GM21786 (cell line): ENCODE measurements around the gene TRMT10C.
"Not testable (repeated sequence)": the region's sequence is repeated elsewhere in the genome, so short reads cannot be mapped to it uniquely, and the experiment has no call there.

Experiments used
- ATAC-seq: cut with Tn5 transposase; IDR thresholded peaks from one replicate; pipeline ENCODE4 v1.9.1; 2021; ENCODE audit not compliant: unreplicated experiment

The TRMT10C gene

DNA sequence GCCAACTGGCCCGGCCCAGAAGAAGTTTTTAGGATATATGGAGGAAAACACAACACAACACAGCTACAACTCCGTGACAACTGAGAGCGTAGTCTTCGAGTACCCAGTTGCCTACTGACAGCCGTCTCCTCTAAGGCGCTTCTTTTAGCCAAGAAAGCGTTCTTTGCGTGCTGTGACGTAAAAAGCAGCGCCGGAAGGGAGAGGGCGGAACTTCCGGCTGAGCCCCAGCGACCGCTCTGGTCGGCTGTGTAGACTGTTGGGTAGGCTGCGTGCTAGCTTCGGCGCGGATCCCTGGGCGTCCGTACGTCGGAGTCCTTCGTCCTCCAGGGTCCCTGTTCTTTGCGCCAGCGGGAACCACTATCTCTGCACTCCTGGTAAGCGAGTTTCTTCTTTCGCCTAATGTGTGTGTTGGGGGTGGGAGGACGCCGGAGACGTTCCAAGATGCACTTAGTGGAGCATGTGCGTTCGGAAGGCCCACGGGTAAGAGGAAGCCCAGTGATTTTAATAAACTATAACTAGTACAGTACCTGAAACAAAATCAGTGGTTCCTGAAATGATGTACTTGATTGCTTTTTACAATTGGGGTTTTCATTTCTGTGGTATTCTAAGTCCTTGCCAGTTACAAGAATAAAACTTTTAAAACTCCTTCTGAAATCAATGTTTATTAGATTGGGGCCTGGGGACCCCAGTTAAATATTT, at the start of gene TRMT10C:
Gene TRMT10C, plus strand, starts transcription at position 239 of the 699 bp plus-strand sequence. CDS start 2,914 bp downstream, outside the sequence.
- ATAC-seq = peak; percentile 100

- peak; percentile 10 for ATAC-seq
Observed at GRCh38 chr3:101512396-101512645, 49.3 kb upstream of the TRMT10C start.

GRCh38 chr3:101512646-101513418, 48.8 kb upstream of the TRMT10C start, which contains the start of gene SENP7:
SENP7 (minus strand) TSS chr3:101513212; CDS start chr3:101513130, 82 bp downstream.
- ATAC-seq = peak; percentile 62

GRCh38 chr3:101513419-101513986, 48.2 kb upstream of the TRMT10C start:
- peak; percentile 30 for ATAC-seq

- peak; percentile 97 for ATAC-seq
Observed at GRCh38 chr3:101518421-101518871, 43.2 kb upstream of the TRMT10C start.

GRCh38 chr3:101519685-101520365, 41.8 kb upstream of the TRMT10C start:
- ATAC-seq = no peak

GRCh38 chr3:101521211-101521701, 40.4 kb upstream of the TRMT10C start:
- ATAC-seq = no peak

- ATAC-seq = no peak
Observed at GRCh38 chr3:101527441-101527840, 34.2 kb upstream of the TRMT10C start.

GRCh38 chr3:101527906-101528305, 33.8 kb upstream of the TRMT10C start:
- no peak for ATAC-seq

DNA sequence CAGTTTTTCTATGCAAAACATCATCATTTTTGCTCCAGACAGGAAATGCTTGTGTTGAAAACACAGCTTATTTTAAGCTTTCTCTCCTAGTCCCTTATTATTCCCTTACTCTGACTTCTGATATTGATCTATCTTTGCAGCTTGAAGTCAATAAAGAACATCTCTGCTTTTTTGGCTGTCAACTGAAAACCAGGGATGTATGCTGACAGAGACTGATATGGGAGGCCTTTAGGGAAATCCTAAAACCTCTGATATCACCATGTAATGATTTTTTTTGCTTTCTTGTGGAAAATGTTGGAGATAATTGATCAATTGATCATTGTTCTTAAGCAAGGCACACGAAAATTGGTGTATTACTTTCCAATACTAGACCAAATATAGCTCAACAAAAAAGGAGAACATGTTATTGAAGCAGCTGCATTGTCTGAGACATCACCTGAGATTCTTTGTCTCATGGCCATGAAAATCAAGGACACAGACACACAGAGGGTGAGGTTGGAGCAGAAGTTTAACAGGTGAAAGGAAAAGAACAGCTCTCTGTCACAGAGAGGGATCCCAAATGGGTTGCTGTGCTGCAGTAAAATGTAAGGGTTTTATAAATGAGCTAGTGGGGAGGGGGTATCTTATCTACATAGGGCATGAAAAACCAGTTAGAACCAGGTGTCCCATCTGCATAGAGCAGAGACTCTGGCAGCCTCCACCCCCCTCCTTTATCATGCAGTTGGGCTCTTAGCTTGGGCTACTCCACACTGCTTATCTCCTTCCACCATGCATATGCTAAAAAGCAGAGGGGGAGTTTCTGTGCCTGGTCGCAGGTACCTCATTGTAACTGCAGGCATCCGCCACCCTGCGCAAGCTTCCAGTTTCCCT, 31.6 kb upstream of the TRMT10C start:
- no peak for ATAC-seq

- no peak for ATAC-seq
Observed at GRCh38 chr3:101530686-101531047, 31.0 kb upstream of the TRMT10C start.

- no peak for ATAC-seq
Observed at GRCh38 chr3:101531473-101532086, 30.1 kb upstream of the TRMT10C start.

GRCh38 chr3:101532783-101533602, 28.7 kb upstream of the TRMT10C start:
- ATAC-seq = no peak

DNA sequence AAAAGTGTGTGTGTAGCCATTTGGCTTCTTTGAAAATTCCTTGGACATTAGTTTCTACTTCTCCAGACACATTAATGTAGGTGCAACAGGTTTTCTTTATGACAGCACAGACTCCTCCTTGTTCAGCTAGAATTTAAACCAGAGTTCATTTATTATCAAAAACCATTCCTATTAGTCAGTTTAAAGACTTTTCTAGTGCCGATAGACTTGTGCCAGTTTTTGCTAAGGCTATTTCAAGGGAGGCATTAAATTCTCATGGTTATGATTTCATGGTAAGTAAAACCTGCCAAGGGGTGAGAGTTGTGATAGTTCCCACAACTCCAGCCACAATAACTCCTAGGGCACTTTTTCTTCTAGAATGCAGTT, 28.1 kb upstream of the TRMT10C start:
- ATAC-seq = no peak

GRCh38 chr3:101535221-101535620, 26.4 kb upstream of the TRMT10C start:
- ATAC-seq = no peak

GRCh38 chr3:101536266-101536665, 25.4 kb upstream of the TRMT10C start:
- ATAC-seq = no peak

- ATAC-seq = not testable (repeated sequence)
Observed at GRCh38 chr3:101536955-101537354, 24.7 kb upstream of the TRMT10C start.

DNA sequence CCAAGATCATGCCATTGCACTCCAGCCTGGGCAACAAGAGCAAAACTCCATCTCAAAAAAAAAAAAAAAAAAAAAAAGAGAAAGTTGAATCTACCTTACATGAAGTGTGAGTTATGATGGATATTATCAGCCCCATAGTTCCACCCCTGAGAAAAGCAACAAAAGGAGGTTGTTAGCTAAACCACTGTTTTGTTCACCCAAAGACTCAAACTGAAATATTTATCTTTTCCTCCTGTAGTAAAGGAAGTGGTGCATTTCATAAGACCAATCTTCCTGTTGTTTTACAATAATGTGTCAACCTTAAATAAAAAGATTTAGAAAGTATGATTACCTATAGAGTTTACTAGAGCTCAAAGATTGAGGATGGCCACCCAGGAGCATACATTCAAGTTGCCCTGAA, 18.7 kb upstream of the TRMT10C start:
- ATAC-seq = no peak

DNA sequence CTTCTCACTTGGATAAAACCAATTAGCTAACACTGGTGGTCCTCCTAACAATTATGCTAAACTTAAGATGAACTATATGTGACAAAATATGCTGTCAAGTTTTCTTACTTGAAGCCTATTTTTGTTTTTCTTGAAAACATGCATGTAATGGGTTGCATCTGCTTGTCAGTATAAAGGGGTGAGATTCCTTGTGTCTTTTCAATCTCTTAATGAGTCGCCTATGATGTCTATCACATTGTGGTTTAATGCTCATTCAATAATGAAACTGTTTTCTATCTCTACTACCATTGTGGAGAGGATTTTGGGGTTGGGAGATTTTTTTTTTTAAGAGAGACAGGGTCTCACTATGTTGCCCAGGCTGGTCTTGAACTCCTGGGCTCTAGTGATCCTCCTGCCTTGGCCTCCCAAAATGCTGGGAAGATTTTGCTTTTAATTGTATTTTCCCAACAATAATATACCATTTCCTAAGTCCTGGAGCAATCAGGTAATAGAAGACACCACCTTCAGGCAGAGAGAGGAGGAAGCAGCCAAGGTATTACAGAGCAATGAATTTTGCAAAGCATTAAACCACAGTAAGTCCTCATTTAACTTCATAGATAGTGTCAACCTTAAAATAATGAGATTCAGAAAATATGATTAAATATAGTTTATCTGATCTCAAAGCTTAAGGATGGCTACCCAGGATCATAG, 17.4 kb upstream of the TRMT10C start:
- ATAC-seq = no peak
